H9 (cell line): Measurements from ENCODE around the gene YY2. TPM values are rescaled to one million over a fixed set of nuclear protein-coding genes. Genes with fewer than 3 reads are reported as not detected.

Source experiments
- DNase-seq: peaks from one replicate; pipeline ENCODE4 v3.0.0-alpha.2; 2017
- H2AFZ ChIP-seq: one replicate; pipeline ENCODE4 v1.6.1; 2013; ENCODE audit warnings: mild to moderate bottlenecking, low read length, control low read depth, moderate library complexity
- H2AK5ac ChIP-seq: 2 replicates; pipeline ENCODE4 v1.6.1; 2013; ENCODE audit warnings: low read length, control low read depth, mixed read lengths; ENCODE audit not compliant: insufficient read length
- H2BK120ac ChIP-seq: one replicate; pipeline ENCODE4 v1.6.1; 2013; ENCODE audit warnings: low read depth, mild to moderate bottlenecking, low read length, control low read depth, inconsistent platforms; ENCODE audit not compliant: poor library complexity, severe bottlenecking
- H2BK12ac ChIP-seq: 2 replicates; pipeline ENCODE4 v1.6.1; 2013; ENCODE audit warnings: low read length, control low read depth, mixed read lengths, low read depth; ENCODE audit not compliant: insufficient read length
- H2BK15ac ChIP-seq: 2 replicates; pipeline ENCODE4 v1.6.1; 2013; ENCODE audit warnings: low read depth, low read length, control low read depth
- H2BK20ac ChIP-seq: one replicate; pipeline ENCODE4 v1.6.1; 2013; ENCODE audit warnings: low read depth, mild to moderate bottlenecking, low read length, control low read depth, inconsistent platforms; ENCODE audit not compliant: poor library complexity, severe bottlenecking
- H2BK5ac ChIP-seq: 2 replicates; pipeline ENCODE4 v1.6.1; 2013; ENCODE audit warnings: low read length, control low read depth, mixed read lengths; ENCODE audit not compliant: insufficient read length
- H3K14ac ChIP-seq: 2 replicates; pipeline ENCODE4 v1.6.1; 2013; ENCODE audit warnings: low read length, control low read depth; ENCODE audit not compliant: insufficient read depth
- H3K18ac ChIP-seq: 2 replicates; pipeline ENCODE4 v1.6.1; 2013; ENCODE audit warnings: low read depth, mild to moderate bottlenecking, mixed read lengths, low read length, control low read depth; ENCODE audit not compliant: insufficient read length
- H3K23ac ChIP-seq: 2 replicates; pipeline ENCODE4 v1.6.1; 2013; ENCODE audit warnings: low read length, control low read depth, mixed read lengths, low read depth; ENCODE audit not compliant: insufficient read length
- H3K23me2 ChIP-seq: 2 replicates; pipeline ENCODE4 v1.6.1; 2013; ENCODE audit warnings: low read depth, mild to moderate bottlenecking, mixed read lengths, low read length, control low read depth; ENCODE audit not compliant: insufficient read length, poor library complexity, severe bottlenecking
- H3K27ac ChIP-seq: 2 replicates; pipeline ENCODE4 v1.5.1; 2013; ENCODE audit warnings: low read length, control low read depth, mixed read lengths, low read depth; ENCODE audit not compliant: insufficient read length
- H3K27me3 ChIP-seq: 2 replicates; pipeline ENCODE4 v1.6.1; 2013; ENCODE audit warnings: low read length, control low read depth, inconsistent platforms; ENCODE audit not compliant: insufficient read depth
- H3K4ac ChIP-seq: 2 replicates; pipeline ENCODE4 v1.6.1; 2013; ENCODE audit warnings: low read depth, mild to moderate bottlenecking, control low read depth, inconsistent platforms, low read length, moderate library complexity
- H3K4me1 ChIP-seq: 2 replicates; pipeline ENCODE4 v1.6.1; 2013; ENCODE audit warnings: low read length, control low read depth, inconsistent platforms; ENCODE audit not compliant: insufficient read depth
- H3K4me2 ChIP-seq: 2 replicates; pipeline ENCODE4 v1.6.1; 2013; ENCODE audit warnings: low read length, control low read depth, mixed read lengths; ENCODE audit not compliant: insufficient read length, insufficient read depth
- H3K56ac ChIP-seq: 2 replicates; pipeline ENCODE4 v1.6.1; 2013; ENCODE audit warnings: low read depth, mild to moderate bottlenecking, mixed read lengths, low read length, control low read depth; ENCODE audit not compliant: insufficient read length
- H3K79me1 ChIP-seq: 2 replicates; pipeline ENCODE4 v1.6.1; 2013; ENCODE audit warnings: low read depth, mild to moderate bottlenecking, moderate library complexity, low read length, control low read depth, inconsistent platforms; ENCODE audit not compliant: insufficient read depth, poor library complexity, severe bottlenecking
- H3K79me2 ChIP-seq: 2 replicates; pipeline ENCODE4 v1.6.1; 2013; ENCODE audit warnings: low read length, control low read depth, inconsistent platforms; ENCODE audit not compliant: insufficient read depth
- H3K9ac ChIP-seq: 2 replicates; pipeline ENCODE4 v1.6.1; 2013; ENCODE audit warnings: low read length, control low read depth, mixed read lengths; ENCODE audit not compliant: insufficient read length; ENCODE audit errors: extremely low read depth
- H3K9me3 ChIP-seq: one replicate; pipeline ENCODE4 v1.6.1; 2013; ENCODE audit warnings: low read depth, low read length, inconsistent platforms; ENCODE audit not compliant: control insufficient read depth
- H3T11ph ChIP-seq: one replicate; pipeline ENCODE4 v1.6.1; 2013; ENCODE audit warnings: mild to moderate bottlenecking, low read length, control low read depth, inconsistent platforms
- H4K20me1 ChIP-seq: one replicate; pipeline ENCODE4 v1.6.1; 2013; ENCODE audit not compliant: control insufficient read depth, insufficient read length, insufficient read depth
- H4K5ac ChIP-seq: 2 replicates; pipeline ENCODE4 v1.6.1; 2013; ENCODE audit warnings: low read depth, mild to moderate bottlenecking, mixed read lengths, low read length, control low read depth; ENCODE audit not compliant: insufficient read length
- H4K8ac ChIP-seq: replicated peaks from 2 replicates; pipeline ENCODE4 v1.6.1; 2013; ENCODE audit warnings: low read length, control low read depth, mixed read lengths, low read depth; ENCODE audit not compliant: insufficient read length
- H4K91ac ChIP-seq: 2 replicates; pipeline ENCODE4 v1.6.1; 2013; ENCODE audit warnings: low read depth, mild to moderate bottlenecking, moderate library complexity, mixed read lengths, low read length, control low read depth; ENCODE audit not compliant: insufficient read length
- H3K27ac Mint-ChIP-seq, 3 experiments: 2 replicates in 2 of 3; 3 replicates in 1 of 3; pipeline ENCODE4 v1.8.0; 2020 to 2021; ENCODE audit warnings: mixed read lengths in 3 of 3, mild to moderate bottlenecking in 1 of 3, moderate library complexity in 1 of 3
- H3K27me3 Mint-ChIP-seq: 2 replicates; pipeline ENCODE4 v1.8.0; 2021; ENCODE audit warnings: low read depth, mild to moderate bottlenecking, moderate library complexity, mixed read lengths
- H3K36me3 Mint-ChIP-seq, 3 experiments: 2 replicates in 2 of 3; 3 replicates in 1 of 3; pipeline ENCODE4 v1.8.0; 2020 to 2021; ENCODE audit warnings: low read depth in 3 of 3, mixed read lengths in 3 of 3; ENCODE audit not compliant: insufficient read depth in 1 of 3
- H3K4me1 Mint-ChIP-seq, 2 experiments: 2 replicates each; pipeline ENCODE4 v1.8.0; 2020; ENCODE audit warnings: mixed read lengths in 2 of 2
- H3K4me3 Mint-ChIP-seq, 2 experiments: 2 replicates in 1 of 2; 3 replicates in 1 of 2; pipeline ENCODE4 v1.8.0; 2020 to 2021; ENCODE audit warnings: mild to moderate bottlenecking in 2 of 2, mixed read lengths in 2 of 2, moderate library complexity in 1 of 2
- H3K9me3 Mint-ChIP-seq, 2 experiments: 2 replicates in 1 of 2; 3 replicates in 1 of 2; pipeline ENCODE4 v1.8.0; 2020; ENCODE audit warnings: mild to moderate bottlenecking in 2 of 2, mixed read lengths in 2 of 2, moderate library complexity in 1 of 2
- CTCF ChIP-seq: fragments of 200-600 bp; sonication (generic); conservative IDR thresholded peaks from 3 replicates; pipeline ENCODE4 v1.8.0; 2021; ENCODE audit warnings: antibody characterized with exemption, mild to moderate bottlenecking
- total RNA-seq: library from RNA; stranded (reverse); gene quantifications from 2 replicates; pipeline ENCODE4 v1.2.1, GENCODE V29; 2021

Gene YY2
- total RNA-seq, 1 experiment from 2014 or later: 1.8 TPM

GRCh38 chrX:21853578-21853977, 2.2 kb upstream of the YY2 start:
- H3K36me3 Mint-ChIP-seq: peaks cover 8 to 33% (median 9%) of the 10 kb centered on the region in 3 experiments; a peak in 6 of 7 replicates
- no peak for TF ChIP-seq CTCF
- H3K18ac ChIP-seq: no peak overlapping the region
- H3K4me1 Mint-ChIP-seq: no peaks in the 10 kb centered on the region
- no peak overlapping the region for H4K8ac ChIP-seq
- no peak overlapping the region for H3K23ac ChIP-seq
- no peaks in the 10 kb centered on the region for H3K27me3 ChIP-seq
- H2AFZ ChIP-seq: no peak overlapping the region
- H3T11ph ChIP-seq: no peak overlapping the region
- no peaks in the 10 kb centered on the region for H3K9me3 ChIP-seq
- no peak overlapping the region for H2BK120ac ChIP-seq
- H3K9ac ChIP-seq: no peak overlapping the region
- H3K9me3 Mint-ChIP-seq: peaks cover 0 to 14% of the 10 kb centered on the region in 2 experiments; a peak in 4 of 5 replicates
- no peak overlapping the region for H4K91ac ChIP-seq
- H3K4me2 ChIP-seq: no peak overlapping the region
- no peak overlapping the region for H2BK15ac ChIP-seq
- H3K4me3 Mint-ChIP-seq: no peak overlapping the region
- H3K4ac ChIP-seq: no peak overlapping the region
- H3K27ac ChIP-seq: no peak overlapping the region
- no peaks in the 10 kb centered on the region for H3K4me1 ChIP-seq
- no peak overlapping the region for H3K14ac ChIP-seq
- H2BK5ac ChIP-seq: no peak overlapping the region
- no peak overlapping the region for H2BK12ac ChIP-seq
- no peak for DNase-seq
- no peak overlapping the region for H4K5ac ChIP-seq
- H3K56ac ChIP-seq: no peak overlapping the region
- H3K23me2 ChIP-seq: no peaks in the 10 kb centered on the region
- H4K20me1 ChIP-seq: no peaks in the 10 kb centered on the region
- H3K27me3 Mint-ChIP-seq: no peaks in the 10 kb centered on the region
- H2BK20ac ChIP-seq: no peak overlapping the region
- H2AK5ac ChIP-seq: no peak overlapping the region
- H3K79me1 ChIP-seq: no peaks in the 10 kb centered on the region
- H3K79me2 ChIP-seq: no peaks in the 10 kb centered on the region
- H3K27ac Mint-ChIP-seq: no peak overlapping the region
